Right lobe of liver (tissue), 6 donors: ENCODE results near the gene ST6GALNAC5. TPM values are rescaled to one million over a fixed set of nuclear protein-coding genes. Genes with fewer than 3 reads are reported as not detected.

ENCODE experiments used
- ATAC-seq, 4 donors: fragments of 200-7000 bp; cut with Tn5 transposase; one replicate each; pipeline ENCODE4 v1.9.1; 2020; ENCODE audit warnings: mild to moderate bottlenecking in 4 of 4, moderate library complexity in 4 of 4
- DNase-seq, 3 donors: peaks; one replicate each; pipeline ENCODE4 v3.0.0-alpha.2; 2020
- H3K27ac ChIP-seq, 3 donors: fragments of 200-600 bp; one replicate each; pipeline ENCODE4 v1.8.0; 2022
- H3K27me3 ChIP-seq, 2 donors: fragments of 200-600 bp; one replicate each; pipeline ENCODE4 v1.8.0; 2022
- H3K36me3 ChIP-seq, 4 donors: fragments of 200-600 bp; sonication (generic) in 1 of 4; one replicate each; pipeline versions ENCODE4 v1.5.1 to v1.8.0; 2017 to 2022; ENCODE audit warnings: control low read depth in 1 of 4
- H3K4me1 ChIP-seq, 4 donors: fragments of 200-600 bp; sonication (generic) in 1 of 4; one replicate each; pipeline versions ENCODE4 v1.5.1 to v1.8.0; 2017 to 2022; ENCODE audit warnings: control low read depth in 1 of 4
- H3K4me3 ChIP-seq, 3 donors: fragments of 200-600 bp; one replicate each; pipeline ENCODE4 v1.8.0; 2022
- H3K9me3 ChIP-seq, 4 donors: fragments of 200-600 bp; sonication (generic) in 1 of 4; one replicate each; pipeline versions ENCODE4 v1.5.1 to v1.8.0; 2017 to 2022; ENCODE audit warnings: control low read depth in 1 of 4
- CTCF ChIP-seq, 4 donors: fragments of 200-600 bp in 3 of 4; fragments of 450-650 bp in 1 of 4; IDR thresholded peaks; one replicate each; pipeline versions ENCODE4 v1.5.1 to v1.8.0; 2016 to 2022; ENCODE audit warnings: antibody characterized with exemption in 4 of 4, mild to moderate bottlenecking in 2 of 4
- POLR2A ChIP-seq: fragments of 450-650 bp; IDR thresholded peaks from one replicate; pipeline ENCODE4 v1.6.1; 2017; ENCODE audit warnings: antibody characterized with exemption, mild to moderate bottlenecking
- WGBS: methylation state at CpG from one replicate; pipeline ENCODE4 v1.1.6; 2018; ENCODE audit warnings: low coverage, low lambda C conversion rate; ENCODE audit not compliant: insufficient coverage; ENCODE audit errors: missing lambda C conversion rate; 5-methylcytosine and 5-hydroxymethylcytosine counted together
- intact Hi-C, 2 donors: fragments of 100-400 bp; cut with DNase I; formaldehyde crosslinking; loops; one replicate each; pipeline versions ENCODE4 v1.11.2 to v1.14.1; 2022
- total RNA-seq, 6 experiments: library from RNA; depleted of rRNA in 2 of 6; stranded (reverse); fragments of >200 nt in 2 of 6; fragmentation: NEBNext Ultra II Directional in 3 of 6; extraction: Animal tissue kit (Norgen Biotek cat#: 25700) in 3 of 6; gene quantifications; one replicate each; pipeline versions ENCODE4 v1.1.0 to v1.2.4, GENCODE V29; 2016 to 2023
- donor health status: DM: no; HTN: yes; CAD: no.
- donor health status: DM: no; HTN: no; CAD: no.
- donor health status: DM: no; HTN: no; CAD: no.
- donor health status: DM: no; HTN: yes; CAD: no.
- donor health status: DM: no; HTN: yes; CAD: no.

The ST6GALNAC5 gene
- total RNA-seq, 6 experiments from 2014 or later, result not detected

GRCh38 chr1:77081834-77082233, 214.6 kb downstream of the ST6GALNAC5 start:
- Histone ChIP-seq H3K9me3 (no peaks in the 10 kb centered on the region), H3K4me1 (peaks cover 0 to 6% (median 0%) of the 10 kb centered on the region in 4 donors), H3K27ac (no peak overlapping the region), H3K36me3 (no peaks in the 10 kb centered on the region), H3K4me3 (no peak overlapping the region), H3K27me3 (no peaks in the 10 kb centered on the region)
- intact Hi-C loops, result no loop called here
- WGBS, result 67% methylated on average over 4 of the region's 4 CpGs
- ATAC-seq (no peak), DNase-seq (no peak)
- TF ChIP-seq CTCF (IDR thresholded peaks at IDR 0.05), result no peak
- no peak for TF ChIP-seq POLR2A

- Histone ChIP-seq H3K27ac (no peak overlapping the region), H3K27me3 (no peaks in the 10 kb centered on the region), H3K9me3 (no peaks in the 10 kb centered on the region), H3K4me3 (no peak overlapping the region), H3K4me1 (peaks cover 0 to 6% (median 0%) of the 10 kb centered on the region in 4 donors), H3K36me3 (no peaks in the 10 kb centered on the region)
- intact Hi-C loops, result no loop called here
- DNase-seq (no peak), ATAC-seq (no peak)
- no peak for TF ChIP-seq POLR2A
- no peak for TF ChIP-seq CTCF (IDR thresholded peaks at IDR 0.05)
- WGBS, result 80% methylated on average over 1 of the region's 2 CpGs
These were observed 217.2 kb downstream of the ST6GALNAC5 start for GRCh38 chr1:77084457-77084856.

GRCh38 chr1:77085109-77085508, 217.8 kb downstream of the ST6GALNAC5 start:
- Histone ChIP-seq H3K27me3 (no peaks in the 10 kb centered on the region), H3K27ac (no peak overlapping the region), H3K9me3 (no peaks in the 10 kb centered on the region), H3K36me3 (no peaks in the 10 kb centered on the region), H3K4me1 (peaks cover 0 to 6% (median 0%) of the 10 kb centered on the region in 4 donors), H3K4me3 (no peak overlapping the region)
- DNase-seq, result no peak
- WGBS, result 44% methylated on average over 1 of the region's 1 CpG
- intact Hi-C loops, result no loop called here
- ATAC-seq, result peak; percentile 55 to 72 (median 60)
- no peak for TF ChIP-seq POLR2A
- TF ChIP-seq CTCF (IDR thresholded peaks at IDR 0.05), result peak in 1 of 4 donors; percentile 13

- H3K9me3 ChIP-seq, result no peaks in the 10 kb centered on the region
- peaks cover 0 to 6% (median 0%) of the 10 kb centered on the region in 4 donors for H3K4me1 ChIP-seq
- H3K4me3 ChIP-seq, result no peak overlapping the region
- TF ChIP-seq CTCF (IDR thresholded peaks at IDR 0.05) (no peak), POLR2A (no peak)
- no peaks in the 10 kb centered on the region for H3K36me3 ChIP-seq
- intact Hi-C loops, result no loop called here
- no peak overlapping the region for H3K27ac ChIP-seq
- no peaks in the 10 kb centered on the region for H3K27me3 ChIP-seq
- 25% methylated on average over 2 of the region's 2 CpGs for WGBS
- ATAC-seq (no peak), DNase-seq (no peak)
These were observed 222.5 kb downstream of the ST6GALNAC5 start for GRCh38 chr1:77089756-77090155.

GRCh38 chr1:77095236-77095635, 228.0 kb downstream of the ST6GALNAC5 start:
- 100% methylated on average over 1 of the region's 1 CpG for WGBS
- no peak for TF ChIP-seq CTCF (IDR thresholded peaks at IDR 0.05)
- TF ChIP-seq POLR2A, result no peak
- ATAC-seq (no peak), DNase-seq (no peak)
- H3K4me1 ChIP-seq, result no peaks in the 10 kb centered on the region
- H3K9me3 ChIP-seq, result no peaks in the 10 kb centered on the region
- intact Hi-C loops, result no loop called here
- no peaks in the 10 kb centered on the region for H3K27me3 ChIP-seq
- no peaks in the 10 kb centered on the region for H3K36me3 ChIP-seq
- no peak overlapping the region for H3K27ac ChIP-seq
- no peak overlapping the region for H3K4me3 ChIP-seq
